Peyer's patch (tissue), 4 donors: Measurements from ENCODE around the gene NUP98. TPM values are rescaled to one million over a fixed set of nuclear protein-coding genes. Genes with fewer than 3 reads are reported as not detected.

Source experiments
- DNase-seq, 3 donors: peaks; one replicate each; pipeline ENCODE4 v3.0.0-alpha.2; 2017 to 2019
- H3K27ac ChIP-seq, 4 donors: fragments of 200-600 bp; sonication (generic); one replicate each; pipeline ENCODE4 v1.5.1; 2016 to 2019
- H3K27me3 ChIP-seq, 2 donors: fragments of 200-600 bp; sonication (generic); one replicate each; pipeline ENCODE4 v1.5.1; 2019
- H3K36me3 ChIP-seq, 3 donors: fragments of 200-600 bp; sonication (generic); one replicate each; pipeline ENCODE4 v1.5.1; 2016 to 2019
- H3K4me1 ChIP-seq, 4 donors: fragments of 200-600 bp; sonication (generic); one replicate each; pipeline ENCODE4 v1.5.1; 2016 to 2019
- H3K4me3 ChIP-seq, 4 donors: fragments of 200-600 bp; sonication (generic); 1 replicate in 3 of 4; 2 replicates in 1 of 4; pipeline ENCODE4 v1.5.1; 2016 to 2019; ENCODE audit warnings: mild to moderate bottlenecking in 1 of 4
- H3K9me3 ChIP-seq, 4 donors: fragments of 200-600 bp; sonication (generic); one replicate each; pipeline ENCODE4 v1.5.1; 2016 to 2019; ENCODE audit warnings: mild to moderate bottlenecking in 1 of 4
- CTCF ChIP-seq, 6 experiments: fragments of 450-650 bp in 4 of 6; fragments of 200-600 bp in 2 of 6; sonication (generic) in 1 of 6; IDR thresholded peaks; one replicate each; pipeline ENCODE4 v1.5.1; 2017 to 2019; ENCODE audit warnings: antibody characterized with exemption in 6 of 6, mild to moderate bottlenecking in 3 of 6, moderate library complexity in 1 of 6
- POLR2A ChIP-seq, 2 donors: fragments of 450-650 bp; IDR thresholded peaks; one replicate each; pipeline ENCODE4 v1.5.1; 2017; ENCODE audit warnings: antibody characterized with exemption in 2 of 2, mild to moderate bottlenecking in 2 of 2, moderate library complexity in 2 of 2
- total RNA-seq, 4 donors: library from RNA; depleted of rRNA; stranded (reverse); fragments of >200 nt; gene quantifications; one replicate each; pipeline ENCODE4 v1.1.0, GENCODE V29; 2016

The NUP98 gene
- total RNA-seq, 4 donors from 2014 or later = 67.7 to 113 (median 86.8) TPM

- peaks cover 0 to 46% (median 0%) of the 10 kb centered on the region in 3 donors for H3K36me3 ChIP-seq
These were observed 131.3 kb downstream of the NUP98 start for GRCh38 chr11:3666023-3666530.

GRCh38 chr11:3665336-3666022, 131.9 kb downstream of the NUP98 start:
- no peak for DNase-seq
- peaks cover 0 to 41% (median 0%) of the 10 kb centered on the region in 3 donors for H3K36me3 ChIP-seq
- no peak overlapping the region for H3K4me3 ChIP-seq
- TF ChIP-seq POLR2A (IDR thresholded peaks at IDR 0.05) = no peak
- no peak for TF ChIP-seq CTCF (IDR thresholded peaks at IDR 0.05)
- H3K27me3 ChIP-seq = no peaks in the 10 kb centered on the region
- H3K4me1 ChIP-seq = no peaks in the 10 kb centered on the region
- no peak overlapping the region for H3K27ac ChIP-seq
- no peaks in the 10 kb centered on the region for H3K9me3 ChIP-seq

More at GRCh38 chr11:3666023-3666530, 131.3 kb downstream of the NUP98 start:
- TF ChIP-seq CTCF (IDR thresholded peaks at IDR 0.05) = no peak
- no peak for TF ChIP-seq POLR2A (IDR thresholded peaks at IDR 0.05)
- Histone ChIP-seq H3K4me3 (no peak overlapping the region), H3K4me1 (no peaks in the 10 kb centered on the region), H3K27me3 (no peaks in the 10 kb centered on the region), H3K9me3 (no peaks in the 10 kb centered on the region), H3K27ac (no peak overlapping the region)
- no peak for DNase-seq

GRCh38 chr11:3664032-3664630, 133.2 kb downstream of the NUP98 start:
- H3K36me3 ChIP-seq = peaks cover 0 to 34% (median 0%) of the 10 kb centered on the region in 3 donors
- H3K27ac ChIP-seq = no peak overlapping the region
- H3K9me3 ChIP-seq = no peaks in the 10 kb centered on the region
- TF ChIP-seq CTCF (IDR thresholded peaks at IDR 0.05) (no peak), POLR2A (IDR thresholded peaks at IDR 0.05) (no peak)
- H3K4me3 ChIP-seq = no peak overlapping the region
- DNase-seq = no peak
- no peaks in the 10 kb centered on the region for H3K27me3 ChIP-seq
- no peaks in the 10 kb centered on the region for H3K4me1 ChIP-seq

GRCh38 chr11:3662856-3663255, 134.5 kb downstream of the NUP98 start:
- Histone ChIP-seq H3K9me3 (no peaks in the 10 kb centered on the region), H3K27me3 (no peaks in the 10 kb centered on the region), H3K27ac (no peak overlapping the region), H3K36me3 (peaks cover 0 to 23% (median 0%) of the 10 kb centered on the region in 3 donors), H3K4me3 (no peak overlapping the region), H3K4me1 (no peaks in the 10 kb centered on the region)
- no peak for TF ChIP-seq CTCF (IDR thresholded peaks at IDR 0.05)
- TF ChIP-seq POLR2A (IDR thresholded peaks at IDR 0.05) = no peak
- no peak for DNase-seq

- peaks cover 0 to 4% (median 0%) of the 10 kb centered on the region in 3 donors for H3K36me3 ChIP-seq
- no peaks in the 10 kb centered on the region for H3K4me1 ChIP-seq
- no peaks in the 10 kb centered on the region for H3K9me3 ChIP-seq
- TF ChIP-seq POLR2A (IDR thresholded peaks at IDR 0.05) (no peak), CTCF (IDR thresholded peaks at IDR 0.05) (no peak)
- H3K4me3 ChIP-seq = no peak overlapping the region
- H3K27me3 ChIP-seq = no peaks in the 10 kb centered on the region
- no peak overlapping the region for H3K27ac ChIP-seq
- no peak for DNase-seq
These were observed 136.4 kb downstream of the NUP98 start for GRCh38 chr11:3660960-3661359.
